ENCODE data around the gene ZDBF2.
"Not testable (repeated sequence)": the region's sequence is repeated elsewhere in the genome, so short reads cannot be mapped to it uniquely, and the experiment has no call there.

The ZDBF2 gene

GRCh38 chr2:206352571-206352970 is 78.1 kb downstream of the ZDBF2 start:
- H3K9me3 ChIP-seq: peaks cover 0 to 6% (median 4%) of the 10 kb centered on the region in 3 donors
- no peaks in the 10 kb centered on the region for H3K36me3 ChIP-seq
- no peaks in the 10 kb centered on the region for H3K27me3 ChIP-seq
- H3K27ac ChIP-seq: no peak overlapping the region
- TF ChIP-seq, protein P1, sequence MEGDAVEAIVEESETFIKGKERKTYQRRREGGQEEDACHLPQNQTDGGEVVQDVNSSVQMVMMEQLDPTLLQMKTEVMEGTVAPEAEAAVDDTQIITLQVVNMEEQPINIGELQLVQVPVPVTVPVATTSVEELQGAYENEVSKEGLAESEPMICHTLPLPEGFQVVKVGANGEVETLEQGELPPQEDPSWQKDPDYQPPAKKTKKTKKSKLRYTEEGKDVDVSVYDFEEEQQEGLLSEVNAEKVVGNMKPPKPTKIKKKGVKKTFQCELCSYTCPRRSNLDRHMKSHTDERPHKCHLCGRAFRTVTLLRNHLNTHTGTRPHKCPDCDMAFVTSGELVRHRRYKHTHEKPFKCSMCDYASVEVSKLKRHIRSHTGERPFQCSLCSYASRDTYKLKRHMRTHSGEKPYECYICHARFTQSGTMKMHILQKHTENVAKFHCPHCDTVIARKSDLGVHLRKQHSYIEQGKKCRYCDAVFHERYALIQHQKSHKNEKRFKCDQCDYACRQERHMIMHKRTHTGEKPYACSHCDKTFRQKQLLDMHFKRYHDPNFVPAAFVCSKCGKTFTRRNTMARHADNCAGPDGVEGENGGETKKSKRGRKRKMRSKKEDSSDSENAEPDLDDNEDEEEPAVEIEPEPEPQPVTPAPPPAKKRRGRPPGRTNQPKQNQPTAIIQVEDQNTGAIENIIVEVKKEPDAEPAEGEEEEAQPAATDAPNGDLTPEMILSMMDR (IDR thresholded peaks at IDR 0.05): no peak
- intact Hi-C loops (cut with DNase I; ENCODE audit: low total_unique reads): no loop called here
- DNase-seq: no peak
- no peaks in the 10 kb centered on the region for H3K4me1 ChIP-seq
- H3K4me3 ChIP-seq: no peak overlapping the region

- DNase-seq: no peak
- H3K4me1 ChIP-seq: no peaks in the 10 kb centered on the region
- no peak overlapping the region for H3K27ac ChIP-seq
- no peaks in the 10 kb centered on the region for H3K36me3 ChIP-seq
- TF ChIP-seq, protein P1 (IDR thresholded peaks at IDR 0.05): no peak
- no peak overlapping the region for H3K4me3 ChIP-seq
- intact Hi-C loops (cut with DNase I; ENCODE audit: low total_unique reads): no loop called here
- peaks cover 0 to 6% (median 4%) of the 10 kb centered on the region in 3 donors for H3K9me3 ChIP-seq
- no peaks in the 10 kb centered on the region for H3K27me3 ChIP-seq
Measured at GRCh38 chr2:206353685-206354084, 79.2 kb downstream of the ZDBF2 start.

- intact Hi-C loops (cut with DNase I; ENCODE audit: low total_unique reads): no loop called here
- peaks cover 0 to 5% (median under 1%) of the 10 kb centered on the region in 3 donors for H3K9me3 ChIP-seq
- no peaks in the 10 kb centered on the region for H3K4me1 ChIP-seq
- no peaks in the 10 kb centered on the region for H3K36me3 ChIP-seq
- no peaks in the 10 kb centered on the region for H3K27me3 ChIP-seq
- TF ChIP-seq, protein P1 (IDR thresholded peaks at IDR 0.05): no peak
- DNase-seq: no peak
- no peak overlapping the region for H3K27ac ChIP-seq
- H3K4me3 ChIP-seq: no peak overlapping the region
Measured at GRCh38 chr2:206354129-206354528, 79.7 kb downstream of the ZDBF2 start.

GRCh38 chr2:206356840-206357239 is 82.4 kb downstream of the ZDBF2 start:
- H3K4me1 ChIP-seq; H3K27ac ChIP-seq; intact Hi-C loops (cut with DNase I; ENCODE audit: low total_unique reads); H3K4me3 ChIP-seq; H3K27me3 ChIP-seq; H3K36me3 ChIP-seq; DNase-seq; H3K9me3 ChIP-seq: not testable (repeated sequence)

DNA sequence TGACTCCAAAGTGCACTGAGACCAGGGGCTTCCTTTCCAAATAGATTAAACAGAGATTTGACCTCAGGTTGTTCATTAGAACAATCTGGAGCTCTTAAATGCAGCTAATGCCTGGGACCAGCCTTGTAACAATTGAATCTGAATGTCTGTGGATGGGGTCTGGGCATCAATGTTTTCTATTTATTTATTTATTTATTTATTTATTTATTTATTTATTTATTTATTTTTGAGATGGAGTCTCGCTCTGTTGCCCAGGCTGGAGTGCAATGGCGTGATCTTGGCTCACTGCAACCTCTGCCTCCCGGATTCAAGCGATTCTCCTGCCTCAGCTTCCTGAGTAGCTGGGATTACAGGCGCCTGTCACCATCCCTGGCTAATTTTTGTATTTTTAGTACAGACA is 86.4 kb downstream of the ZDBF2 start:
- H3K27me3 ChIP-seq; H3K27ac ChIP-seq; H3K4me3 ChIP-seq; intact Hi-C loops (cut with DNase I; ENCODE audit: low total_unique reads); H3K4me1 ChIP-seq; H3K36me3 ChIP-seq; DNase-seq; H3K9me3 ChIP-seq: not testable (repeated sequence)

DNA sequence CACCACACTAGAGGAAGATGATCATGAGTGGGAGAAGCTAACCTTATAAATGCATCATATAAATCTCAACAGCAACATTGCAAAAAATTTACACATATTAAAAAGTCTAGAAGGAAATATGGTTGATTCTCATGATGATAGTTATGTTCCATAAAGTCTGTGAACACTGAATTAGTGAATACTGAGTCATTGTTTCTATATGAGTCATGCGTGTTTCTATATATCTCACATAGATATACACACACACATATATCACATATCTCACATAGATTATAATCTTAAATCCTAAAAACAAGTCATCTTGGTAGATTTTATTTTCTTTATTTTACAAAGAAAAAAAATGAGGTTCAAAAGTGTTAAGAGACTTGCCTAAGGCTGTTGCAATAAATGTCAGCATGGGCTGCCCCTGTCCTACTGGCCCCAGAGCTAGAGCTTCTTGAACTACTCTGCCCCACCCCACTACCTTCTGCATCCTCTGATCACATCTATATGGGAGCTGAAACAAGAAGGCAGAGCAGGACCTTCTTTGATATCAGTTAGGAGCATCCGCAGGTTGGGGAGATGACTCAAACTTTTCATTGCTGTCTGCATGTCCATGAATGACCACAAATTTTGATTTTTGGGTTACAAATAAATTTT is 87.1 kb downstream of the ZDBF2 start:
- DNase-seq: no peak
- Histone ChIP-seq H3K27me3 (no peaks in the 10 kb centered on the region), H3K36me3 (no peaks in the 10 kb centered on the region), H3K9me3 (no peaks in the 10 kb centered on the region), H3K27ac (no peak overlapping the region), H3K4me3 (no peak overlapping the region), H3K4me1 (no peaks in the 10 kb centered on the region)
- TF ChIP-seq, protein P1 (IDR thresholded peaks at IDR 0.05): no peak
- intact Hi-C loops (cut with DNase I; ENCODE audit: low total_unique reads): no loop called here

Data from tibial artery (tissue), 4 donors.